HepG2 (cell line): ENCODE measurements around the gene PRELID2. TPM values are rescaled to one million over a fixed set of nuclear protein-coding genes. Genes with fewer than 3 reads are reported as not detected.
A peak's percentile ranks its signal among the peaks of the same experiment; 100 is the strongest.

ENCODE experiments used
- ATF6 ChIP-seq: sonication (generic); formaldehyde crosslinking; conservative IDR thresholded peaks from 2 replicates; pipeline ENCODE4 v1.4.0; 2020; ENCODE audit warnings: missing genetic modification reagents
- CREB1 ChIP-seq, 2 experiments: fragments of 450-650 bp in 1 of 2; IDR thresholded peaks; 2 replicates each; pipeline ENCODE4 v1.6.1; 2016 to 2017; ENCODE audit warnings: control low read depth in 1 of 2, mild to moderate bottlenecking in 1 of 2, missing compliant biosample characterization in 1 of 2, missing genetic modification characterization in 1 of 2
- DZIP1 ChIP-seq: sonication (generic); formaldehyde crosslinking; IDR thresholded peaks from 2 replicates; pipeline ENCODE4 v1.5.0; 2020; ENCODE audit warnings: mild to moderate bottlenecking, missing genetic modification reagents
- ELF3 ChIP-seq: IDR thresholded peaks from 2 replicates; pipeline ENCODE4 v1.6.1; 2016; ENCODE audit warnings: missing genetic modification reagents, missing compliant biosample characterization
- GATAD2A ChIP-seq: IDR thresholded peaks from 2 replicates; pipeline ENCODE4 v1.6.1; 2016
- HMGXB4 ChIP-seq, 2 experiments: sonication (generic) in 1 of 2; formaldehyde crosslinking in 1 of 2; IDR thresholded peaks; 2 replicates each; pipeline versions ENCODE4 v1.4.0 to v1.6.1; 2018 to 2020; ENCODE audit warnings: missing genetic modification reagents in 2 of 2, borderline replicate concordance in 1 of 2, low read depth in 1 of 2, mild to moderate bottlenecking in 1 of 2, missing biosample characterization in 1 of 2
- HNRNPLL ChIP-seq: fragments of 200-400 bp; formaldehyde crosslinking; IDR thresholded peaks from 2 replicates; pipeline ENCODE4 v1.6.1; 2017; ENCODE audit warnings: mild to moderate bottlenecking, low read depth, low read length; ENCODE audit not compliant: poor library complexity, severe bottlenecking
- HOXA5 ChIP-seq: sonication (generic); formaldehyde crosslinking; IDR thresholded peaks from 2 replicates; pipeline ENCODE4 v1.4.0; 2020; ENCODE audit warnings: missing genetic modification reagents
- KDM2A ChIP-seq: sonication (generic); formaldehyde crosslinking; IDR thresholded peaks from 2 replicates; pipeline ENCODE4 v1.4.0; 2020; ENCODE audit warnings: low read depth, missing genetic modification reagents, borderline replicate concordance
- KDM5B ChIP-seq: sonication (generic); formaldehyde crosslinking; IDR thresholded peaks from 2 replicates; pipeline ENCODE4 v1.4.0; 2020; ENCODE audit warnings: missing genetic modification reagents, mild to moderate bottlenecking, borderline replicate concordance
- PHF21A ChIP-seq: sonication (generic); formaldehyde crosslinking; IDR thresholded peaks from 2 replicates; pipeline ENCODE4 v1.5.0; 2020; ENCODE audit warnings: mild to moderate bottlenecking, missing genetic modification reagents
- PHF8 ChIP-seq: sonication (generic); formaldehyde crosslinking; IDR thresholded peaks from 2 replicates; pipeline ENCODE4 v1.5.0; 2020; ENCODE audit warnings: missing genetic modification reagents
- SALL1 ChIP-seq: sonication (generic); formaldehyde crosslinking; IDR thresholded peaks from 2 replicates; pipeline ENCODE4 v1.8.0; 2022; ENCODE audit warnings: mild to moderate bottlenecking, missing genetic modification reagents
- TMF1 ChIP-seq: sonication (generic); formaldehyde crosslinking; IDR thresholded peaks from 2 replicates; pipeline ENCODE4 v1.8.1; 2022; ENCODE audit warnings: low read depth, missing genetic modification reagents
- ZFP91 ChIP-seq: sonication (generic); formaldehyde crosslinking; IDR thresholded peaks from 2 replicates; pipeline ENCODE4 v1.9.0; 2022; ENCODE audit warnings: missing genetic modification reagents, mild to moderate bottlenecking, borderline replicate concordance
- ZFY ChIP-seq: sonication (generic); formaldehyde crosslinking; IDR thresholded peaks from 2 replicates; pipeline ENCODE4 v1.4.0; 2020; ENCODE audit warnings: missing genetic modification reagents
- ZNF30 ChIP-seq: sonication (generic); formaldehyde crosslinking; IDR thresholded peaks from 2 replicates; pipeline ENCODE4 v1.5.0; 2020; ENCODE audit warnings: mild to moderate bottlenecking, missing genetic modification reagents
- ZNF501 ChIP-seq: sonication (generic); formaldehyde crosslinking; IDR thresholded peaks from 2 replicates; pipeline ENCODE4 v1.5.1; 2020; ENCODE audit warnings: mild to moderate bottlenecking, moderate library complexity, missing genetic modification reagents
- ZNF580 ChIP-seq: IDR thresholded peaks from 2 replicates; pipeline ENCODE4 v1.6.1; 2016; ENCODE audit warnings: low read depth, borderline replicate concordance
- ZNF709 ChIP-seq: sonication (generic); formaldehyde crosslinking; IDR thresholded peaks from 2 replicates; pipeline ENCODE4 v1.5.0; 2020; ENCODE audit warnings: mild to moderate bottlenecking, missing genetic modification reagents
- ZSCAN25 ChIP-seq: sonication (generic); formaldehyde crosslinking; IDR thresholded peaks from 2 replicates; pipeline ENCODE4 v1.8.0; 2022; ENCODE audit warnings: mild to moderate bottlenecking, missing genetic modification reagents
- polyA plus RNA-seq, 8 experiments: library from polyadenylated mRNA; depleted of rRNA in 3 of 8; stranded (reverse) in 7 of 8; unstranded in 1 of 8; fragments of >200 nt; fragmentation: Illumina TruSeq in 4 of 8; extraction: Trizol in 4 of 8; gene quantifications; 2 replicates each; pipeline versions ENCODE4 v1.2.1 to v1.2.3, GENCODE V29; 2011 to 2016; ENCODE audit warnings: low read depth in 4 of 8, missing spikeins in 1 of 8, mixed read lengths in 1 of 8; ENCODE audit not compliant: insufficient read depth in 1 of 8
- total RNA-seq, 5 experiments: library from RNA; depleted of rRNA; stranded (reverse); fragments of >200 nt; fragmentation: Illumina TruSeq; extraction: Trizol; gene quantifications; 2 replicates each; pipeline ENCODE4 v1.2.3, GENCODE V29; 2016; ENCODE audit warnings: low read depth in 1 of 5

Gene PRELID2
- total and polyA plus RNA-seq, 2 of the 13 experiments (the other 11 are each of a cell fraction or from before 2014, with no cell fraction given), result 10.0 to 22.9 TPM

- TF ChIP-seq KDM5B (CRISPR knock-in tag) (peak; percentile 55; the same call in 1 of the 2 replicates), ZSCAN25 (CRISPR knock-in tag) (no peak), ZNF580 (CRISPR knock-in tag) (peak; percentile 44; the same call in 1 of the 2 replicates), HNRNPLL (peak; percentile 51), TMF1 (CRISPR knock-in tag) (no peak), HOXA5 (CRISPR knock-in tag) (no peak), ATF6 (CRISPR knock-in tag) (no peak), ELF3 (CRISPR knock-in tag) (peak; percentile 28; the same call in 1 of the 2 replicates), PHF21A (CRISPR knock-in tag) (peak; percentile 45), DZIP1 (CRISPR knock-in tag) (no peak), SALL1 (CRISPR knock-in tag) (peak; percentile 19; the same call in 1 of the 2 replicates), ZNF30 (CRISPR knock-in tag) (no peak), CREB1 (IDR thresholded peaks at IDR 0.05) (0 out of 2 replicates have a peak, but pooled peaks have one; percentile 6), CREB1 (CRISPR knock-in tag; IDR thresholded peaks at IDR 0.05) (no peak), PHF8 (CRISPR knock-in tag) (peak; percentile 55), KDM2A (0 out of 2 replicates have a peak, but pooled peaks have one; percentile 40), ZNF709 (CRISPR knock-in tag) (0 out of 2 replicates have a peak, but pooled peaks have one; percentile 26), ZNF501 (CRISPR knock-in tag) (0 out of 2 replicates have a peak, but pooled peaks have one; percentile 44), HMGXB4 (CRISPR knock-in tag; IDR thresholded peaks at IDR 0.05; ENCODE audit: borderline replicate concordance in 1 of 2, low read depth in 1 of 2) (peak in 1 of 2 experiments; percentile 27; a peak in 1 of 4 replicates), GATAD2A (CRISPR knock-in tag) (0 out of 2 replicates have a peak, but pooled peaks have one; percentile 13), ZFP91 (CRISPR knock-in tag) (peak; percentile 29; the same call in 1 of the 2 replicates), ZFY (CRISPR knock-in tag) (peak; percentile 17; the same call in 1 of the 2 replicates)
Measured at GRCh38 chr5:145856285-145856818, 21.2 kb upstream of the PRELID2 start (continued).
